ENCODE data around the gene PDIA4. TPM values are rescaled to one million over a fixed set of nuclear protein-coding genes. Genes with fewer than 3 reads are reported as not detected.
"Not testable (repeated sequence)": the region's sequence is repeated elsewhere in the genome, so short reads cannot be mapped to it uniquely, and the experiment has no call there.

The PDIA4 gene
- polyA plus RNA-seq, 3 donors: 36.5 to 51.2 (median 37.0) TPM

DNA sequence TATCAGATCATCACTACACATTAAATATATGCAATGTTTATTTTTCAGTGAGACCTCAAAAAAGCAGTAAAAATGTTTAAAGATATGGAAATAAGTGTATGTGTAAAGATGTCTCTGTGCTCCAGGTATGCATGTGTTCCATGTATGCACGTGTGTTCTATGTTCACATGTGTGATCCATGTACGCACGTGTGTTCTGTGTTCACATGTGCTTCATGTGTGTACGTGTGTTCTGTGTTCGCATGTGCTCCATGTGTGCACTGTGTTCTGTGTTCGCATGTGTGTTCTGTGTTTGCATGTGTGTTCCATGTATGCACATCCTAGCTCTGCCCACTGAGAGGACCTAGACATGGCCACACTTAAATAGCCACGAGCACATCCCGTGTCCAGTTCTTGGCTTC is 15.6 kb upstream of the PDIA4 start:
- H3K36me3 Mint-ChIP-seq: no peaks in the 10 kb centered on the region
- Histone ChIP-seq H4K20me1 (ENCODE audit: insufficient read depth, low read length) (no peaks in the 10 kb centered on the region), H3K36me3 (replicated peaks in 1 of 2; ENCODE audit: control insufficient read depth in 1 of 2, insufficient read depth in 2 of 2, low read length in 2 of 2) (no peaks in the 10 kb centered on the region), H3K27me3 (ENCODE audit: control insufficient read depth in 2 of 2, insufficient read depth in 2 of 2, low read length in 2 of 2) (no peaks in the 10 kb centered on the region), H3K9me3 (replicated peaks in 1 of 2; ENCODE audit: control insufficient read depth in 1 of 2, insufficient read depth in 1 of 2, low read length in 2 of 2) (no peaks in the 10 kb centered on the region), H3K4me2 (replicated peaks; ENCODE audit: extremely low read depth, low read length, poor library complexity, severe bottlenecking) (no peak overlapping the region), H3K4me1 (ENCODE audit: control insufficient read depth in 1 of 2, insufficient read depth in 2 of 2, low read length in 2 of 2) (no peaks in the 10 kb centered on the region), H3K27ac (ENCODE audit: low read depth in 1 of 2, low read length in 2 of 2) (no peak overlapping the region), H3K79me2 (ENCODE audit: insufficient read depth, low read length) (no peaks in the 10 kb centered on the region), H2AFZ (ENCODE audit: insufficient read depth, low read depth, low read length, poor library complexity, severe bottlenecking) (no peak overlapping the region), H3K9ac (ENCODE audit: insufficient read depth, low read length, poor library complexity, severe bottlenecking) (no peak overlapping the region), H3K4me3 (replicated peaks in 1 of 3; ENCODE audit: low read depth in 2 of 3, low read length in 3 of 3) (no peak overlapping the region)
- DNase-seq: no peak
- no peak overlapping the region for H3K27ac Mint-ChIP-seq
- H3K27me3 Mint-ChIP-seq (ENCODE audit: low read depth in 3 of 3): peaks cover 0 to 3% (median 1%) of the 10 kb centered on the region in 3 donors
- no peak overlapping the region for H3K4me3 Mint-ChIP-seq
- WGBS (ENCODE audit: insufficient coverage): 100% methylated on average over 1 of the region's 8 CpGs
- peaks cover 4% of the 10 kb centered on the region for H3K4me1 Mint-ChIP-seq
- intact Hi-C loops (cut with micrococcal nuclease): no loop called here
- TF ChIP-seq, protein P1, sequence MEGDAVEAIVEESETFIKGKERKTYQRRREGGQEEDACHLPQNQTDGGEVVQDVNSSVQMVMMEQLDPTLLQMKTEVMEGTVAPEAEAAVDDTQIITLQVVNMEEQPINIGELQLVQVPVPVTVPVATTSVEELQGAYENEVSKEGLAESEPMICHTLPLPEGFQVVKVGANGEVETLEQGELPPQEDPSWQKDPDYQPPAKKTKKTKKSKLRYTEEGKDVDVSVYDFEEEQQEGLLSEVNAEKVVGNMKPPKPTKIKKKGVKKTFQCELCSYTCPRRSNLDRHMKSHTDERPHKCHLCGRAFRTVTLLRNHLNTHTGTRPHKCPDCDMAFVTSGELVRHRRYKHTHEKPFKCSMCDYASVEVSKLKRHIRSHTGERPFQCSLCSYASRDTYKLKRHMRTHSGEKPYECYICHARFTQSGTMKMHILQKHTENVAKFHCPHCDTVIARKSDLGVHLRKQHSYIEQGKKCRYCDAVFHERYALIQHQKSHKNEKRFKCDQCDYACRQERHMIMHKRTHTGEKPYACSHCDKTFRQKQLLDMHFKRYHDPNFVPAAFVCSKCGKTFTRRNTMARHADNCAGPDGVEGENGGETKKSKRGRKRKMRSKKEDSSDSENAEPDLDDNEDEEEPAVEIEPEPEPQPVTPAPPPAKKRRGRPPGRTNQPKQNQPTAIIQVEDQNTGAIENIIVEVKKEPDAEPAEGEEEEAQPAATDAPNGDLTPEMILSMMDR (IDR thresholded peaks at IDR 0.05): no peak
- peaks cover 0 to 3% (median 0%) of the 10 kb centered on the region in 7 donors for H3K9me3 Mint-ChIP-seq

DNA sequence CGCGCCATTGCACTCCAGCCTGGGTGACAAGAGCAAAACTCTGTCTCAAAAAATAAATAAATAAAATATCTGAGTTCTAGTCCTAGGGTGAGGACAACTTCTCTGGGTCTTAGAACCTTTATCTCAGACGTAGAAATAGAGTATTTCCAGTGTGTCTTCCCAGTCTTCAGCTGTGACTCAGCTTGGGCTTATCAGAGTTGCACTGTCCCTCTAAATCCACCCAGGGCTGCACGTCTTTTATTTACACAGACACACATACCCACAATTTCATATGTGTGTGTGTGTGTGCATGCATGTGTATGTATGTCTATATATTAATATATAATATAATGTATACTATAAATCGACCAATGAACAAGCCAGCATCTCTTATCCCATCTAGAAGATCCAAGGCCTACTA is 13.0 kb upstream of the PDIA4 start:
- peaks cover 17 to 23% (median 19%) of the 10 kb centered on the region in 7 donors for H3K9me3 Mint-ChIP-seq
- WGBS (ENCODE audit: insufficient coverage): no CpG with 5 or more reads among the region's 5 CpGs
- no peak overlapping the region for H3K27ac Mint-ChIP-seq

DNA sequence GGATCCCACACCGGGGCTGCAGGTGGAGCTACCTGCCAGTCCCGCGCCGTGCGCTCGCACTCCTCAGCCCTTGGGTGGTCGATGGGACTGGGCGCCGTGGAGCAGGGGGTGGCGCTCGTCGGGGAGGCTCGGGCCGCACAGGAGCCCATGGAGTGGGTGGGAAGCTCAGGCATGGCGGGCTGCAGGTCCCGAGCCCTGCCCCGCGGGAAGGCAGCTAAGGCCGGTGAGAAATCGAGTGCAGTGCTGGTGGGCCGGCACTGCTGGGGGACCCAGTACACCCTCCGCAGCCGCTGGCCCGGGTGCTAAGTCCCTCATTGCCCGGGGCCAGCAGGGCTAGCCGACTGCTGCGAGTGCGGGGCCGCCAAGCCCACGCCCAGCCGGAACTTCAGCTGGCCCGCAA is 10.3 kb upstream of the PDIA4 start:
- H3K36me3 ChIP-seq (replicated peaks in 1 of 2; ENCODE audit: control insufficient read depth in 1 of 2, insufficient read depth in 2 of 2, low read length in 2 of 2); H3K9ac ChIP-seq (ENCODE audit: insufficient read depth, low read length, poor library complexity, severe bottlenecking); H3K4me3 Mint-ChIP-seq; H4K20me1 ChIP-seq (ENCODE audit: insufficient read depth, low read length); intact Hi-C loops (cut with micrococcal nuclease); H3K79me2 ChIP-seq (ENCODE audit: insufficient read depth, low read length); H3K27ac ChIP-seq (ENCODE audit: low read depth in 1 of 2, low read length in 2 of 2); H3K27me3 ChIP-seq (ENCODE audit: control insufficient read depth in 2 of 2, insufficient read depth in 2 of 2, low read length in 2 of 2); H3K4me2 ChIP-seq (replicated peaks; ENCODE audit: extremely low read depth, low read length, poor library complexity, severe bottlenecking); H3K27ac Mint-ChIP-seq; H3K27me3 Mint-ChIP-seq (ENCODE audit: low read depth in 3 of 3); DNase-seq; H3K4me1 Mint-ChIP-seq; H3K36me3 Mint-ChIP-seq; H2AFZ ChIP-seq (ENCODE audit: insufficient read depth, low read depth, low read length, poor library complexity, severe bottlenecking); H3K4me1 ChIP-seq (ENCODE audit: control insufficient read depth in 1 of 2, insufficient read depth in 2 of 2, low read length in 2 of 2); H3K4me3 ChIP-seq (replicated peaks in 1 of 3; ENCODE audit: low read depth in 2 of 3, low read length in 3 of 3): not testable (repeated sequence)
- H3K9me3 Mint-ChIP-seq: peaks cover 21 to 35% (median 25%) of the 10 kb centered on the region in 7 donors
- peaks cover 10 to 18% of the 10 kb centered on the region in 2 donors for H3K9me3 ChIP-seq (replicated peaks in 1 of 2; ENCODE audit: control insufficient read depth in 1 of 2, insufficient read depth in 1 of 2, low read length in 2 of 2)
- 83% methylated on average over 6 of the region's 32 CpGs for WGBS (ENCODE audit: insufficient coverage)

More for the DNA sequence above, 13.0 kb upstream of the PDIA4 start:
- H3K79me2 ChIP-seq (ENCODE audit: insufficient read depth, low read length): no peaks in the 10 kb centered on the region
- TF ChIP-seq, protein P1 (IDR thresholded peaks at IDR 0.05): no peak
- H3K4me1 ChIP-seq (ENCODE audit: control insufficient read depth in 1 of 2, insufficient read depth in 2 of 2, low read length in 2 of 2): no peaks in the 10 kb centered on the region
- intact Hi-C loops (cut with micrococcal nuclease): no loop called here
- H3K36me3 Mint-ChIP-seq: no peaks in the 10 kb centered on the region
- no peak overlapping the region for H3K27ac ChIP-seq (ENCODE audit: low read depth in 1 of 2, low read length in 2 of 2)
- H3K9ac ChIP-seq (ENCODE audit: insufficient read depth, low read length, poor library complexity, severe bottlenecking): no peak overlapping the region
- H3K27me3 Mint-ChIP-seq (ENCODE audit: low read depth in 3 of 3): peaks cover 0 to 3% (median 1%) of the 10 kb centered on the region in 3 donors
- H3K4me3 Mint-ChIP-seq: no peak overlapping the region
- no peaks in the 10 kb centered on the region for H3K36me3 ChIP-seq (replicated peaks in 1 of 2; ENCODE audit: control insufficient read depth in 1 of 2, insufficient read depth in 2 of 2, low read length in 2 of 2)
- H2AFZ ChIP-seq (ENCODE audit: insufficient read depth, low read depth, low read length, poor library complexity, severe bottlenecking): no peak overlapping the region
- H3K9me3 ChIP-seq (replicated peaks in 1 of 2; ENCODE audit: control insufficient read depth in 1 of 2, insufficient read depth in 1 of 2, low read length in 2 of 2): peaks cover 6 to 13% of the 10 kb centered on the region in 2 donors
- no peak overlapping the region for H3K4me3 ChIP-seq (replicated peaks in 1 of 3; ENCODE audit: low read depth in 2 of 3, low read length in 3 of 3)
- H3K4me2 ChIP-seq (replicated peaks; ENCODE audit: extremely low read depth, low read length, poor library complexity, severe bottlenecking): no peak overlapping the region
- H3K4me1 Mint-ChIP-seq: no peaks in the 10 kb centered on the region
- H4K20me1 ChIP-seq (ENCODE audit: insufficient read depth, low read length): no peaks in the 10 kb centered on the region
- no peaks in the 10 kb centered on the region for H3K27me3 ChIP-seq (ENCODE audit: control insufficient read depth in 2 of 2, insufficient read depth in 2 of 2, low read length in 2 of 2)
- no peak for DNase-seq
